ENCODE measurements around the gene PRR33.

The PRR33 gene

DNA sequence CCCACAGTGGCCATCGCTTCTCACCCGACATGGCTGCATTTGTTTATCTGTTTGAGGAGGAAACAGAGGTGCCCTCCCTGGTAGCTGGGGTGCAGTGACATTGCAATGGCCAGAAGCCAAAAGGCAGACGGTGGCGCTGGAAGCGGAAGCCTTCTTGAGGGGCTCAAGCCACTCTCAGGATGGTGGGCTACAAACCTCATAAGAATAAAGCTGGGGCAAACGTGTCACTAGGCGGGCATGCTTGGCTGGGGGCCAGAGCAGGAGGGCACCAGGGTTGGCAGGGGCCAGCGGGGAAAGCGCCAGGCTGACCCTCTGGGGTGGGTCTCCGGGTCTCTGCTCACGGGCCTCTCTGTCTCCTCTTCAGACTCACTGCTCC is 40.4 kb upstream of the PRR33 start:
- no peaks in the 10 kb centered on the region for H3K9me3 ChIP-seq
- H3K4me3 ChIP-seq (ENCODE audit: low read depth, low read length), result no peak overlapping the region
- no peaks in the 10 kb centered on the region for H3K36me3 ChIP-seq
- DNase-seq, result no peak
- H3K27me3 ChIP-seq, result no peaks in the 10 kb centered on the region
- TF ChIP-seq, protein P1, sequence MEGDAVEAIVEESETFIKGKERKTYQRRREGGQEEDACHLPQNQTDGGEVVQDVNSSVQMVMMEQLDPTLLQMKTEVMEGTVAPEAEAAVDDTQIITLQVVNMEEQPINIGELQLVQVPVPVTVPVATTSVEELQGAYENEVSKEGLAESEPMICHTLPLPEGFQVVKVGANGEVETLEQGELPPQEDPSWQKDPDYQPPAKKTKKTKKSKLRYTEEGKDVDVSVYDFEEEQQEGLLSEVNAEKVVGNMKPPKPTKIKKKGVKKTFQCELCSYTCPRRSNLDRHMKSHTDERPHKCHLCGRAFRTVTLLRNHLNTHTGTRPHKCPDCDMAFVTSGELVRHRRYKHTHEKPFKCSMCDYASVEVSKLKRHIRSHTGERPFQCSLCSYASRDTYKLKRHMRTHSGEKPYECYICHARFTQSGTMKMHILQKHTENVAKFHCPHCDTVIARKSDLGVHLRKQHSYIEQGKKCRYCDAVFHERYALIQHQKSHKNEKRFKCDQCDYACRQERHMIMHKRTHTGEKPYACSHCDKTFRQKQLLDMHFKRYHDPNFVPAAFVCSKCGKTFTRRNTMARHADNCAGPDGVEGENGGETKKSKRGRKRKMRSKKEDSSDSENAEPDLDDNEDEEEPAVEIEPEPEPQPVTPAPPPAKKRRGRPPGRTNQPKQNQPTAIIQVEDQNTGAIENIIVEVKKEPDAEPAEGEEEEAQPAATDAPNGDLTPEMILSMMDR (IDR thresholded peaks at IDR 0.05; ENCODE audit: low read depth, low read length), result no peak
- no peaks in the 10 kb centered on the region for H3K4me1 ChIP-seq

DNA sequence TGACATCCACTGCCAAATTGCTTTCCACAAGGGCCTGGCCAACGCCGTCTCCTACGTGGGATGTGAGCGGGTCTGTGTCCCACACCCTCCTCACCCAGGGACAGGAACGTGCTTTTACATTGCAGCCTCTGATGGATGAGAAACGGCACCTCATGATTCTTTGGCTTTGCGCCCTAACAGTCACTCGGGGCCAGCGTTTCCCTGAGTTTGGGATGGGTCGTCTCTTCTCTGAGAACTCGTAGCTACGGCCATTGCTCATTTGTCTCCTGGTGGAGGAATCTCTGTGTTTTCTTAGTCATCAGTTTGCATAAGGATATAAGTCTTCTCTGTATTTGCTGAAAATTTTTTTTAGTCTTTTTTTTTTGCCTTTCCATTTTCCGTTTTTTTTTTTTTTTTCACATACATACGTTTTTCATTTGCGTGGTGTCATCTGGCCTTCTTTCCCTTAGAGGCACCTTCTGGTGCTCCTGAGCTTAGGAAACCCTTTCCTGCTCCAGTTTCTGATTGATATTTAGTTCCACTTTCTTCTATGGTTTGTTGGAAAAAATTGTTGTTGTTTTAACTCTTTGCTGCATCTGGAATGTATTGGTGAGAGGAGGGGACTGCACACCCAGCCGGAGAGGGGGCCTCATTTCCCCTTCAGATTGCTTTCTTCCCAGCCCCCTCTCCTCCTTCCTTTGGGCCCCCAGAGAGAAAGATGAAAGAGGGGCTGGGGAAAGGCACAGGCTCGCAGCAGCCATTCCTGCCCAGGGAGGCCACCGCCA is 39.8 kb upstream of the PRR33 start:
- Histone ChIP-seq H3K4me3 (ENCODE audit: low read depth, low read length) (no peak overlapping the region), H3K4me1 (no peaks in the 10 kb centered on the region), H3K27me3 (no peaks in the 10 kb centered on the region), H3K9me3 (no peaks in the 10 kb centered on the region), H3K36me3 (no peaks in the 10 kb centered on the region)
- TF ChIP-seq, protein P1 (IDR thresholded peaks at IDR 0.05; ENCODE audit: low read depth, low read length), result no peak
- DNase-seq, result no peak

DNA sequence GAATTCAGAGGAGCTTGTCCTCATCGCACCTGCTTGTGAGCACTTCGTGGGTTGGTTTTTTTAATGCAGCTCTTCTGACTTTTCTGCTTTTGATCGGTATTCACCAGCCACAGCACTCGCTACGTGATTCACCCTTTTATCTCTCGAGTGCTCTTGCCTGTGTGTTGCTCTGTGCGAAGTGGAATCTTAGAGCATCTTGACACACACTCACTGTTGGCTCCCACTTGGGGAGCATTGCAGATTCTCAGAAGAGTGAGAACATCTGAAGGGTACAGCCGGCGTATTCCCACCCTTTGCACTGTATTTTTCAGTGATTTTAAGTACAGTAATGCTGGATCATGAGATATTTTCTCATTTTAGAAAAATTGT is 38.8 kb upstream of the PRR33 start:
- H3K36me3 ChIP-seq, result no peaks in the 10 kb centered on the region
- H3K4me1 ChIP-seq, result no peaks in the 10 kb centered on the region
- H3K4me3 ChIP-seq (ENCODE audit: low read depth, low read length), result no peak overlapping the region
- TF ChIP-seq, protein P1 (IDR thresholded peaks at IDR 0.05; ENCODE audit: low read depth, low read length), result no peak
- no peaks in the 10 kb centered on the region for H3K27me3 ChIP-seq
- no peak for DNase-seq
- H3K9me3 ChIP-seq, result no peaks in the 10 kb centered on the region

DNA sequence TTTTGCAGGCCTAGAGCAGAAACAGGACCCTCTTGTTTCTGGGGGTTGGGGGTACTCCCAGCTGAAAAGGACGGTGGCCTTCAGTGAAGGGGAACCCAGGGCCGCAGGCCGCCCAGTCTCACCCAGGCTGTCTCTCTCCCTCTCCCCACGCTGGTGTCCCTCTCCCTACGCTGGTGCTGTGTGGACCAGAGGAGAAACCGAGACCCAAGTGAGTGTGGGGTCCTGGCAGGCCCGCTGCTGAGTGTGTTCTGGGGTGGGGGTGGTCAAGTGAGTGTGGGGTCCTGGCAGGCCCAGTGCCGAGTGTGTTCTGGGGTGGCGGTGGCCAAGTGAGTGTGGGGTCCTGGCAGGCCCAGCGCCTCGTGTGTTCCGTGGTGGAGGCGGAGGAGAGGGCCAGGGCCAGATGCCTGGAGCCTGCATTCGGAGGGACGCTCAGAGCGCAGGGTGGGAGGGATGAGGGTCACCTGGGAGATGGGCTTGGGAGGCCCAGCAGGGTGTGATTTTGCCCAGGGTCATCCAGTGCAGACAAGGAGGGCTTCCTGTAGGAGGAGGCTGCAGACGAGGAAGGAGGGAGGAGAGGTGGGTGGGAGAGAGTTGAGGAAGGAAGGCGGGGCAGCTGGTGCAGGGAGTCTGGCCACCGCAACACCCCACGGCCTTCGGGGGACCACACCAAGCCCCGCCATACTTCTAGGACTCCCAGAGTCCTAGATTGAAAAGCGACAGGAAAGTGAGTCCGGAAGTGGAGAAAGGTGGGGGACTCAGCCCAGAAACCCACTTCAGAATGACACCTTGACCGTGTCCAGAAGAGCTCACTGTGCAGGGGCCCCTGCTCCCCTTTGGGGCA is 38.1 kb upstream of the PRR33 start:
- TF ChIP-seq, protein P1 (IDR thresholded peaks at IDR 0.05; ENCODE audit: low read depth, low read length), result no peak
- Histone ChIP-seq H3K9me3 (no peaks in the 10 kb centered on the region), H3K4me1 (no peaks in the 10 kb centered on the region), H3K27me3 (no peaks in the 10 kb centered on the region), H3K36me3 (no peaks in the 10 kb centered on the region), H3K4me3 (ENCODE audit: low read depth, low read length) (no peak overlapping the region)
- DNase-seq, result no peak

DNA sequence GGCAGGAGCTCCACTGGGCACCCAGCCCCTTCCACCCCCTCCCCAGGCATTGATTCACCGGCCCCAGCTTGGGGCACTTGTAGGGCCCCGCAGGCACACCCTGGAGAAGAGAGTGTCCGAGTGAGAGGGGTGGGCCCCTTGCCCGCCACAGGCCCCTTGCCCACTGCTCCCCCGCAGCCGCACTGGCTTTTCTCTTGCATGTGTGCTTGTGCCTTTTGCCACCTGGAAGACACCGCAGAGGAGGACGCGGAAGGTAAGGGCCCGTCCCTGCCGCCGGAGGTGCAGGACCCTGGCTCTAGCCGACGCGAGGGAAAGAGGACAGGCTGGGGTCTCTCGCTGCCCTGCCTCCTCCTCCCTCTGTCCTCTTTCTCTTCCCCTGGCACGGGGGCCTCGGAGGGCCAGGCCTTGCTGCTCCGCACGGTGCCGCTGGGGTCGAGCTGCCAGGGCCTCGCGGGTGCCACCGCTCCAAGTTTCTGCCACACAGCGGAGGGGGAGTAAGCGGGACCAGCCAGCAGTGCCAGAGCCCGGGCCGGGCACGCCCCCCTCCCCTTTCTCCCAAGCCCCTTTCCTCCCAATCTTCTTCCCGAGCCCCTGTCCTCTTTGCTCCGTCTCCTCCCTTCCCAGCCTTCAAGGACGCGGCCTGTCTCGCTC is 37.3 kb upstream of the PRR33 start:
- Histone ChIP-seq H3K4me3 (ENCODE audit: low read depth, low read length) (no peak overlapping the region), H3K36me3 (no peaks in the 10 kb centered on the region), H3K27me3 (no peaks in the 10 kb centered on the region), H3K9me3 (no peaks in the 10 kb centered on the region), H3K4me1 (no peaks in the 10 kb centered on the region)
- no peak for DNase-seq
- TF ChIP-seq, protein P1 (IDR thresholded peaks at IDR 0.05; ENCODE audit: low read depth, low read length), result no peak
